Fibroblast of pulmonary artery (primary cell): Measurements from ENCODE around the gene CNOT3.
A peak's percentile ranks its signal among the peaks of the same experiment; 100 is the strongest.

ENCODE experiments used
- DNase-seq: peaks from one replicate; pipeline ENCODE4 v3.0.0-alpha.2; 2010; ENCODE audit warnings: low read depth
- H3K4me3 ChIP-seq: replicated peaks from 2 replicates; pipeline ENCODE4 v1.5.1; 2011; ENCODE audit warnings: low read depth, mild to moderate bottlenecking, control low read depth, low read length, moderate library complexity
- TF ChIP-seq, protein P1 (sequence below): IDR thresholded peaks from 2 replicates; pipeline ENCODE4 v1.5.1; 2011; ENCODE audit warnings: mild to moderate bottlenecking, control low read depth, low read length, inconsistent platforms; ENCODE audit errors: missing control alignments

Gene CNOT3

DNA sequence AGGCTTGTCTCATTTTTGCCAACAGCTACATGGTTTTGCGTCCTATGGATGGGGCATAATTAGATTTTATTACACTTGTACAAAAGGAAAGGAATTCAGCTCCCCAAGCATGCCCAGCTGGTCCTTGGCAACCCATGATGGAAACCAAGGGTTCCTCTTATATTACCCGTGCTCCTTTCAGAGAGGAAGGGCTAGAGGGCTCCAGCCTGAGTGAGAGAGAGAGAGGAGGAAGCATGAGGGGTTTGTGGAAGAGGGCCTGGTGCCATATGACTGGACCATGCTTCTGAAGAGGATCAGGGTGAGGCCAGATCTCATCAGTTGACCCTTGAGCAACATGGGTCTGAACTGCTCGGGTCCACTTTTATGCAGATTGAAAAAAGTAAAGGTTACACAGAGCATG is 59.6 kb downstream of the CNOT3 start:
- no peak for DNase-seq
- no peak overlapping the region for H3K4me3 ChIP-seq
- TF ChIP-seq, protein P1, sequence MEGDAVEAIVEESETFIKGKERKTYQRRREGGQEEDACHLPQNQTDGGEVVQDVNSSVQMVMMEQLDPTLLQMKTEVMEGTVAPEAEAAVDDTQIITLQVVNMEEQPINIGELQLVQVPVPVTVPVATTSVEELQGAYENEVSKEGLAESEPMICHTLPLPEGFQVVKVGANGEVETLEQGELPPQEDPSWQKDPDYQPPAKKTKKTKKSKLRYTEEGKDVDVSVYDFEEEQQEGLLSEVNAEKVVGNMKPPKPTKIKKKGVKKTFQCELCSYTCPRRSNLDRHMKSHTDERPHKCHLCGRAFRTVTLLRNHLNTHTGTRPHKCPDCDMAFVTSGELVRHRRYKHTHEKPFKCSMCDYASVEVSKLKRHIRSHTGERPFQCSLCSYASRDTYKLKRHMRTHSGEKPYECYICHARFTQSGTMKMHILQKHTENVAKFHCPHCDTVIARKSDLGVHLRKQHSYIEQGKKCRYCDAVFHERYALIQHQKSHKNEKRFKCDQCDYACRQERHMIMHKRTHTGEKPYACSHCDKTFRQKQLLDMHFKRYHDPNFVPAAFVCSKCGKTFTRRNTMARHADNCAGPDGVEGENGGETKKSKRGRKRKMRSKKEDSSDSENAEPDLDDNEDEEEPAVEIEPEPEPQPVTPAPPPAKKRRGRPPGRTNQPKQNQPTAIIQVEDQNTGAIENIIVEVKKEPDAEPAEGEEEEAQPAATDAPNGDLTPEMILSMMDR: no peak

DNA sequence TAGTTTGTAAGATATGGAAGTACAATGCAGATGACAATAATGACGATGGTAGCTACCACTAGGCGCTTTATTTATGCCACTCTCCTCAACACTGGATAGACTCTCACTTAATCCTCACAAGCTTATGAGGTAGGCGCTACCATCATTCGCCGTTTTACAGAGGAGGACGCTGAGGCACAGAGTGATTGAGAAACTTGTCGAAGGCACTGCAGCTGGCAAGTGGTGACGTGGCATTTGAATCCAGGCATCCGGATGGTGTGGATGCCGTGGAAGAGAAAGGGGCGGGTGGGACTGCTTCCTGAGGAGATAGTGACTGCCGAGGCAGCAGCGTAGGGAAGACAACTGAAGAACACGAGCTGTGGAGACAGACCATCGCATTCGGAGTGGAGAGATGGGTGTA is 61.8 kb downstream of the CNOT3 start:
- TF ChIP-seq, protein P1: no peak
- DNase-seq: no peak
- no peak overlapping the region for H3K4me3 ChIP-seq

DNA sequence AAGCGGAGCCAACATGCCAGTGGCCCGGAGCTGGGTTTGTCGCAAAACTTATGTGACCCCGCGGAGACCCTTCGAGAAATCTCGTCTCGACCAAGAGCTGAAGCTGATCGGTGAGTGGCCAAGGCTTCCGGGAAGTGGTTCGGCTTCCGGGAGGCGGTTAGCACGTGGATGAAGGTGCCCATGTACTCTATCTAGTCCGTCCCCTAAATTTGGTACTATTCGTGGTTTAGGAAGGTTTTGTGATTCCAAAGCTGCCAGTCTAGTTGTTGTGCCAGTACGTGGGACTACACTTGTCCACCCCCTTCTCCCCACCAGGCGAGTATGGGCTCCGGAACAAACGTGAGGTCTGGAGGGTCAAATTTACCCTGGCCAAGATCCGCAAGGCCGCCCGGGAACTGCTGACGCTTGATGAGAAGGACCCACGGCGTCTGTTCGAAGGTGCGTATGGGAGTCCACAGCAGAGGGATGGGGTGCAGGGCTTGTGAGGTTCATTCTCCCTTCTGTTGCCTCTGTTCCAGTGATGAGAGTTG is 63.7 kb downstream of the CNOT3 start:
- H3K4me3 ChIP-seq: peak overlapping the region; percentile 97
- DNase-seq: no peak
- TF ChIP-seq, protein P1: no peak

DNA sequence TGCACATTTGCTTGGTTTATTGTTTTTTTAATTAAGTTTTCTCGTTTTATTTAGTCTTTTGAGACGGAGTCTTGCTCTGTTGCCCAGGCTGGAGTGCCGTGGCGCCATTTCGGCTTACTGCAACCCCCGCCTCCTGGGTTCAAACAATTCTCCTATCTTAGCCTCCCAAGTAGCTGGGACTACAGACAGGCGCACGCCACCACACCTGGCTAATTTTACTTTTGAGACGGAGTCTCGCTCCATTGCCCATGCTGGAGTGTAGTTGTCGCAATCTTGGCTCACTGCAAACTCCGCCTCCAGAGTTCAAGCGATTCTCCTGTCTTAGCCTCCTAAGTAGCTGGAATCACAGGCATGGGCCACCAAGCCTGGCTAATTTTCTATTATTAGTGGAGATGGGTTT is 64.4 kb downstream of the CNOT3 start:
- TF ChIP-seq, protein P1: no peak
- peak; percentile 33 for DNase-seq

DNA sequence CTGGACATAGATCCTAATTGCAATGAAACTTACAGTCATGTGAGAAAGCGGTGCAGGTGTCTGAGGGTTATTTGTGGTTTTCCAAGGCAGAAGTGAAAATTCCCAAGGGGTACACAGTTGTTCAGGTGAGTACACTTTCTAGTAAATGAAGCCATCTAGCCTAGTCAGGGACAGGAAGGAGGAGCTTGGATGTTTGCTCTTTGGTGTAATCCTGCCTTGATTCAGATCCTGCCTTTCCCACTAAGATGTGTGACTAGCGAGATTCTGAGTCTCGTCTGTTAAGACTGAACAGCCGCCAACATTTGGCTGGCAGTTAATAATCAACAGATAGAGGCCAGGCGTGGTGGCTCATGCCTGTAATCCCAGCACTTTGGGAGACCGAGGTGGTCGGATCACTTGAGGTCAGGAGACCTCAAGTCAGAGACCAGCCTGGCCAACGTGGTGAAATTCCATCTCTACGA is 65.6 kb downstream of the CNOT3 start:
- H3K4me3 ChIP-seq: peak overlapping the region; percentile 97
- TF ChIP-seq, protein P1: no peak
- DNase-seq: no peak

More for the DNA sequence above, 64.4 kb downstream of the CNOT3 start:
- peak overlapping the region; percentile 97 for H3K4me3 ChIP-seq

DNA sequence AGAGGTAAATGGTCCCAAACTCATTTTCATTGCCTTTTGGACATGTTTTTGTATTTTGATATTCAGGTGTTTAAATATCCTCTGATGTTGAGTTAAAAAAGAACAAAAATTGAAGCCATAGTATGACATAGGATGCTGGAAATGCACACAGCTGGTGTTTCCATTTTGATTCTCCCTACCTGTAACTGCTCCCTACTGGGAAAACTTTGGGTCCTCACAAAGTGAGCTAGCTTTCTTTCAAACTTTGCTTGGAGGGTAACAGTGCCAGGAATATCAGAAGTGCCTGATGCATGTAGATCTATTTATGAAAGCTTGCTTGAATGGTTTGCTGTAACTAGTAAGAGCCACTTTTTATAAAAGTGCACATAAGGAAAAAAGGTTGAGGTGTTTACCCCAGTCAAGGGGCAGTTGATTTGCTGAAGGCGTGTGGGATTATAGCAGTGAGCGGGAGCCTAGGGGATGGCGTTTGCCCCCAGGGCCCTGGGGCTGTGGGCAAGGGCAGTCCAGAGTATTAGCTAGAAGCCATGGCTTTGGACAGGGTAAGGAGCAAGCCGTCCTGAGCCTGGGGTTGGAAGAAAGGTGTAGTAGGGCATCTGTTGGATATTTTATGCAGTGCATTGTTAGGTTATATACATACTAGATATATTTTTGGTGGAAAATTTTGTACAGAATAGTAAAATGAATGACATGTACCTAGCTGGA is 67.4 kb downstream of the CNOT3 start:
- TF ChIP-seq, protein P1: no peak
- H3K4me3 ChIP-seq: no peak overlapping the region
- no peak for DNase-seq
